HG02981 (cell line): ENCODE measurements around the gene CREB3L2.
"Not testable (repeated sequence)": the region's sequence is repeated elsewhere in the genome, so short reads cannot be mapped to it uniquely, and the experiment has no call there.

Experiments used
- ATAC-seq: cut with Tn5 transposase; IDR thresholded peaks from one replicate; pipeline ENCODE4 v1.9.1; 2021; ENCODE audit warnings: mild to moderate bottlenecking, moderate library complexity; ENCODE audit not compliant: unreplicated experiment

The CREB3L2 gene

GRCh38 chr7:137989590-137989989 lies 12.3 kb downstream of the CREB3L2 start:
- no peak for ATAC-seq

- no peak for ATAC-seq
These were observed 12.8 kb downstream of the CREB3L2 start for GRCh38 chr7:137989094-137989493.

GRCh38 chr7:137987968-137988367 lies 13.9 kb downstream of the CREB3L2 start:
- peak; percentile 45 for ATAC-seq

DNA sequence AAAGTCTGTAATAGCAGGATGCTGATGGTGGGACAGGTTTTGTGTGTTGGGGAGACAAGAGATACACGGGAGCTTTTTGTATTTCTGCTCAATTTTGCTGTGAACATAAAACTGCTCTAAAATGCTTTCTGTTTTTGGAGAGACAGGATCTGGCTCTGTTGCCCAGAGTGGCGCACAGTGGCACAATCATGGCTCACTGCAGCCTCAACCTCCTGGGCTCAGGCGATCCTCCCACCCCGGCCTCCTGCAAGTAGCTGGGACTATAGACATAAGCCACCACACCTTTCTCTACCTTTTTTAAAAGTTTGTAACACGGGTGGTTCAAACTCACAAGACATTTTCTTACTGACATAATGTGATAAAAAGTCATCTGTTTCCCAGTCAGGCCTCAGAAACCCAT lies 14.3 kb downstream of the CREB3L2 start:
- ATAC-seq: no peak

- no peak for ATAC-seq
These were observed 14.9 kb downstream of the CREB3L2 start for GRCh38 chr7:137987018-137987349.

DNA sequence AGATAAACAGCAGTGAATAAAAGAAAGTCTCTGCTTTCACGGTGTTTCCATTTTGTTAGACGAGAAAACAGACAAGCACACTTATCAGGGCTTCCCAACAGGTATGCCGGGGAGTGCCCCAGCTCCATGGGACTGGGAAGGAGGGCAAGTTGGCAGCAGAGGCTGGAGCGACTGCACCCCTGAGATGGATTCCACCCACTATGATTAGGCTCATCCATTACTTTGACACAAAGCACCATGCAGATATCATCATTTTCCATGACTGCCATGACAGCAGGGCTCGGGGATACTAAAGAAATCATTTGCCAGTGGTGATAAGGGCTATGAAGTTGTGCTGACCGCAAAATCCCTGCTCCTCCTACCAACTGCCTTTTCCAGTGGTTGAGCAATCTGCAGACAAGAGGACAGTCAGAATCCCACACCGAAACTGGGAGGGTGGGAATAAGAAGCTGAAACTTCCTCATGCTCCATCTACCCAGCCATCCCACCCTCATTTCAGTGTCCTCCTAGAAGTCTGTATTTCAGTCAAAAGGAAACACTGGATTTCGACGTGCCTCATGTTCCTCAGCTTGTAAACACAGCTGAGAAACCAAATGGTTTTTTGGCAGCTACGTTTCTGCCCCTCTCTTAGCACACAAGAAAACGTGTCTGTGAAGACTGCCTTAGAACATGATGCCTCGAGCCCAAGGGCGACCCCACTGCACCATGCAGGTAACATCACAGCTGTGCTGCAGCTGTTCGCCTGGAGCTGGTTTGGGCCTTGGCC lies 15.5 kb downstream of the CREB3L2 start:
- ATAC-seq: no peak

DNA sequence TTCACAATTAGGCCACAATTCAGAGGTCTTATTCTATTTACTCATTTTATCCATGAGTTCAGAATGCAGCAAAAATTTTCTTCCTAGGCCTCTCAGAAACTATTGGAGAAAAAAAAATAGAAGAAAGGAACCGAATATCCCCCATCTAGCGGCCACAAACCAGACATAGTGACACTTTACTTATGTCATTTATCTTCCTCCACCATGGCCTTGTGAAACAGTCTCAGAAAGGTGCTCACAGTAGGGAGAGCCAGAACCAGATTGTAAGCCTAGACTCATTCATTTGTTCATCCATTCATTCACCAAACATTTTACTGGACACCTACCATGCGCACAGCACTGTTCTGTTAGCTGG lies 16.0 kb downstream of the CREB3L2 start:
- peak; percentile 52 for ATAC-seq

GRCh38 chr7:137985253-137985896 lies 16.5 kb downstream of the CREB3L2 start:
- ATAC-seq: peak; percentile 45

GRCh38 chr7:137984181-137985041 lies 17.5 kb downstream of the CREB3L2 start:
- ATAC-seq: no peak

DNA sequence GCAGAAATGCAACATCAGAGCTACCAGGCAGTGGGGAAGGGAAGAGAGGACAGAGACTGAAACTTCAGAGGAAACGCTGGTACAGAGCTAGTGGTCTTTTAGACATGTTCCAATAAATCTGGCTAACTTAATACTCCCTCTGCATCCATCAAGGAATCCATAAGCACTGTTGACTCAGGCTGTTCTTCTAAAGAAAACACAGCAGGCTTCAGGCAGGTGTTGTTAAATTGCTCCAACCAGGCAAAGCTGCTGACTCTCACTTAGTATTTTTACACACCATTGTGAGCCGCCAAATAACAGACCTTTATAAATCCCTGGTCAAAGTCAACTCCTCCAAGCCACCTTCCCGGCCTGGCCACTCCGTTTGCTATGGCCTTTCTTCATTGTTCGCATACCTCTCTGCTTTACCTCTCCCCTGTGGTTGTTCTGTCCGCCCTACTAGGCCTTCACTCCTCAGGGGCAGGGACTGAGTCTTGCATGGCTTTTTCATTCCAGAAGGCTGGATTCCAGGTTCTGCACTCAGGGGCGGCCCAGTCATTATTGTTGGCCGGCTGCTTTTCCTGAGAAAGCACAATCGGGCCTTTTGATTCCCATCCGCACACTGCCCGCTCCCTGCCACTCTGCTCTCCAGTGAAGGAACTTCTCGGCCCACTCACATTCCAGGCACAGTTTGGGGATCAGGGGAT lies 18.4 kb downstream of the CREB3L2 start:
- ATAC-seq: no peak

DNA sequence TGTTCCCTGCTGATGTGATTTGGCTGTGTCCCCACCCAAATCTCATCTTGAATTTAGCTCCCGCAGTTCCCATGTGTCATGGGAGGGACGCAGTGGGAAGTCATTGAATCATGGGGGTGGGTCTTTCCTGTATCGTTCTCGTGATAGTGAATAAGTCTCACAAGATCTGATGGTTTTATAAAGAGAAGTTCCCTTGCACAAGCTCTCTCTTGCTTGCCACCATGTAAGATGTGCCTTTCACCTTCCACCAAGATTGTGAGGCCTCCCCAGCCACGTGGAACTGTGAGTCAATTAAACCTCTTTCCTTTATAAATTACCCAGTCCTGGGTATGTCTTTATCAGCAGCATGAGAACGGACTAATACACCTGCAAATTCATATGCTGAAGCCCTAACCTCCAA lies 19.5 kb downstream of the CREB3L2 start:
- ATAC-seq: not testable (repeated sequence)

DNA sequence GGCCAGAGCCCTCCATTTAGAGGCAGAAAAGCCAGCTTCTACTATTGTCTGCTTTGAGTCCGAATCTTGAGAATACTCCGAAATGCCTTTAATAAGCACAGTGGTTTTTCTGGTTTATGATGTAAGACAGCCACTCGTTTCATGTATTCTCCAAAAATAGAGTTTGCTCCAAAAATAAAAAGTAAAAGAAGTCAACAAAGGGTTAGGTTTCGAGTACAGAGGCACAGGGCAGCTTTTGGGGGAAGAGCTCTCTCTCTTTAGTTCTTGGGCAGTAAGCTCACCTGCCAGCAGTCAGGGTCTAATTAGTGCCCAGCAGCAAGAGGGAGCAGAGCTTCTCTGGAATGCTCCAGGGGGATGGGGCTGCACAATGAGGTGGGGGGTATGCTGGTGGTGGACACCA lies 20.2 kb downstream of the CREB3L2 start:
- peak; percentile 39 for ATAC-seq

GRCh38 chr7:137981175-137981574 lies 20.7 kb downstream of the CREB3L2 start:
- no peak for ATAC-seq

DNA sequence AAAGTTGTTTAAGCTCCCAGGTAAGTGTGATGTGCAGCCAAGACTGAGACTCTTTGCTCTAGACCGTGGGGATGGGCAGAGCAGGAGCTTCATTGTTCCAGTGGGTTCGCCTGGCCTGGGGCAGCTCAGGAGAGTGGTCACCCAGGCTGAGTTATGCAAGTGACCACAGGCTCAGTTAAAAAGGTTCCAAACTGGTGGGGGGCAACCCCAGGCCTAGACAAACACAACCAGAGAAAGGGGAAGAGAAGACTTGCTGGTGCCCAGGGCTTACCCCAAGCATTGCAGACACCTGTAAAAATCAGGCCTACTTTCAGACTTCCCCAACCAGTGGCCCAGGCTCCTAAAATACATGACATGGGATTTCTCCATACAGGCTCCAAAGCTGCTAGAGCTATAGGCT lies 21.6 kb downstream of the CREB3L2 start:
- no peak for ATAC-seq

- ATAC-seq: no peak
These were observed 23.2 kb downstream of the CREB3L2 start for GRCh38 chr7:137978464-137979237.

DNA sequence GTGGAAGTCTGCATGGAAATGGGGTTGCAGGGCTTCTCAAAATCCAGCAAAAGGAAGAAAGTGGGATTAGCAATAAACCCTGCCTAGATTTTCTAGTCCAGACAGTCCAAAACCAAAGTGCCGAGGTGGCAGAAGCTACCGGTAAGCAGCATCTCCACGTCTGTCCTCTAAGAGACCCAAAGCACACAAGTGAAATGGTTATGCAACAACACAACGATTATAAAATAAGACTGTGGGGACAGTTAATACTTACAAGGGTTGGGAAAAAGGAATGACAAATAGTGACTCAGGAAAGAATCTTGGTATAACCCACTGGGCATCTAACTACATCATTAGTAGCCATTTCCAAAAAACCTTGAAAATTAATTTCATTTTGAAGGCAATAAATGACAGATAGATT lies 24.7 kb downstream of the CREB3L2 start:
- no peak for ATAC-seq

DNA sequence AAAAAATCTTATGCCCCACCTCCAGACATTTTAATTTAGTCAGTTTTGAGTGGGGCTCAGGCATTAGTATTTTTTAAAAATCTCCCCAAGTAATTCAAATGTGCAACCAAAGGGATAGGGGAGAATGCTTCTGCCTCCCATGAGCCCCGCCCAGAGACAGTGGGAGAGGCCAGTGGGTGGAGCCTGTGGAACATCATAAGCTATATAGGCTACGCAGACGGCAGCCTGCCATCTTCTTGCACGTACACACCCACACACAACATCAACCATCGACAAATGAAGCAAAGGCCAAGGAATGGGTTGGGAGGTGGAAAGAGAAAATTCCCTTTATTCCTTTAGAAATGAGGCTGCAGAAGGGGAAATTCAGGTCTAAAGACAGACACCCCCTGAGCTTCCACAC lies 25.2 kb downstream of the CREB3L2 start:
- no peak for ATAC-seq

GRCh38 chr7:137976232-137976631 lies 25.7 kb downstream of the CREB3L2 start:
- no peak for ATAC-seq

- ATAC-seq: no peak
These were observed 26.1 kb downstream of the CREB3L2 start for GRCh38 chr7:137975768-137976167.

DNA sequence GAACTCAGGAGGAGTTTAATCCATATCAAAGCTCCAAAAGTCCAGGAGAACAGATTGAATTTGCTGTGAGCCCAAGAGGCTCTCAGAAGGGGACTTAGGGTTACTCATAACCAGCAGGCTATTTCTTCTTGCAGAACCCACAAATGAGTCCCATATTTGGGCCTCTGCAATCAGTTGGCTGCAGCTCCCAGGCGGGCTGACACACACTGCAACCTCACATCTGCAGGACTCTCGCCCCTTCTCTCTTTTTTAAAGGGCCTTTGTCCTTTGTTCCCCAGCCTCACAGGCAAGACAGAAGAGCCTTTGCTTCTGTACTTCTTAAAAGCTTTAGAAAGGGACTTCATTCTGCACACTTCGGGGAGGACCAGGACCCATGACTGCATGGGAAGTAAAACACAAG lies 26.7 kb downstream of the CREB3L2 start:
- no peak for ATAC-seq

GRCh38 chr7:137974766-137975165 lies 27.1 kb downstream of the CREB3L2 start:
- no peak for ATAC-seq
